CD14-positive monocyte (primary cell): ENCODE data around the gene GRID1. TPM values are rescaled to one million over a fixed set of nuclear protein-coding genes. Genes with fewer than 3 reads are reported as not detected.

Experiments used
- DNase-seq, 3 donors: peaks; one replicate each; pipeline ENCODE4 v3.0.0-alpha.2; 2011 to 2022
- H2AFZ ChIP-seq: 2 replicates; pipeline ENCODE4 v1.6.0; 2012; ENCODE audit warnings: mild to moderate bottlenecking, low read depth, low read length, inconsistent platforms; ENCODE audit not compliant: insufficient read depth, poor library complexity, severe bottlenecking
- H3K27ac ChIP-seq, 2 donors: 1 replicate in 1 of 2; 2 replicates in 1 of 2; pipeline ENCODE4 v1.5.1; 2012 to 2013; ENCODE audit warnings: low read length in 2 of 2, control low read depth in 1 of 2, inconsistent platforms in 1 of 2, low read depth in 1 of 2, mild to moderate bottlenecking in 1 of 2
- H3K27me3 ChIP-seq, 2 donors: one replicate each; pipeline versions ENCODE4 v1.6.0 to v1.6.1; 2011 to 2013; ENCODE audit warnings: low read length in 2 of 2; ENCODE audit not compliant: control insufficient read depth in 2 of 2, insufficient read depth in 2 of 2
- H3K36me3 ChIP-seq, 2 donors: replicated peaks in 1 of 2; 1 replicate in 1 of 2; 2 replicates in 1 of 2; pipeline versions ENCODE4 v1.5.1 to v1.6.1; 2012 to 2013; ENCODE audit warnings: low read length in 2 of 2, control low read depth in 1 of 2, inconsistent platforms in 1 of 2, mild to moderate bottlenecking in 1 of 2; ENCODE audit not compliant: insufficient read depth in 2 of 2, control insufficient read depth in 1 of 2
- H3K4me1 ChIP-seq, 2 donors: 1 replicate in 1 of 2; 2 replicates in 1 of 2; pipeline versions ENCODE4 v1.5.1 to v1.6.1; 2012 to 2013; ENCODE audit warnings: low read length in 2 of 2, control low read depth in 1 of 2, inconsistent platforms in 1 of 2, mild to moderate bottlenecking in 1 of 2, moderate library complexity in 1 of 2; ENCODE audit not compliant: insufficient read depth in 2 of 2, control insufficient read depth in 1 of 2
- H3K4me2 ChIP-seq: replicated peaks from 2 replicates; pipeline ENCODE3; 2012; ENCODE audit warnings: low read length, moderate library complexity, mild to moderate bottlenecking; ENCODE audit not compliant: poor library complexity, severe bottlenecking; ENCODE audit errors: extremely low read depth
- H3K4me3 ChIP-seq, 3 experiments: fragments of 200-600 bp in 1 of 3; sonication (generic) in 1 of 3; replicated peaks in 1 of 3; 1 replicate in 2 of 3; 2 replicates in 1 of 3; pipeline ENCODE4 v1.5.1; 2011 to 2013; ENCODE audit warnings: low read length in 3 of 3, mild to moderate bottlenecking in 3 of 3, control low read depth in 2 of 3, low read depth in 2 of 3, inconsistent platforms in 1 of 3, moderate library complexity in 1 of 3
- H3K79me2 ChIP-seq: 2 replicates; pipeline ENCODE4 v1.6.0; 2012; ENCODE audit warnings: mild to moderate bottlenecking, control low read depth, inconsistent platforms, low read length, moderate library complexity; ENCODE audit not compliant: insufficient read depth
- H3K9ac ChIP-seq: 2 replicates; pipeline ENCODE4 v1.6.0; 2017; ENCODE audit warnings: low read length, mild to moderate bottlenecking; ENCODE audit not compliant: insufficient read depth, poor library complexity, severe bottlenecking
- H3K9me3 ChIP-seq, 2 donors: replicated peaks in 1 of 2; 1 replicate in 1 of 2; 2 replicates in 1 of 2; pipeline versions ENCODE4 v1.5.1 to v1.6.1; 2012 to 2013; ENCODE audit warnings: low read length in 2 of 2, control low read depth in 1 of 2; ENCODE audit not compliant: control insufficient read depth in 1 of 2, insufficient read depth in 1 of 2
- H4K20me1 ChIP-seq: 2 replicates; pipeline ENCODE4 v1.6.0; 2012; ENCODE audit warnings: mild to moderate bottlenecking, low read length, control low read depth, moderate library complexity; ENCODE audit not compliant: insufficient read depth
- H3K27ac Mint-ChIP-seq, 7 donors: one replicate each; pipeline ENCODE4 v1.8.0; 2020; ENCODE audit warnings: mild to moderate bottlenecking in 7 of 7, mixed read lengths in 7 of 7, moderate library complexity in 6 of 7, inconsistent platforms in 2 of 7
- H3K27me3 Mint-ChIP-seq, 3 donors: one replicate each; pipeline ENCODE4 v1.8.0; 2021 to 2022; ENCODE audit warnings: low read depth in 3 of 3, mild to moderate bottlenecking in 3 of 3, mixed read lengths in 3 of 3, moderate library complexity in 3 of 3, inconsistent platforms in 1 of 3
- H3K36me3 Mint-ChIP-seq, 2 donors: one replicate each; pipeline ENCODE4 v1.8.0; 2020; ENCODE audit warnings: mixed read lengths in 2 of 2, inconsistent platforms in 1 of 2, mild to moderate bottlenecking in 1 of 2
- H3K4me1 Mint-ChIP-seq: one replicate; pipeline ENCODE4 v1.8.0; 2020; ENCODE audit warnings: mild to moderate bottlenecking, mixed read lengths
- H3K4me3 Mint-ChIP-seq, 2 donors: one replicate each; pipeline ENCODE4 v1.8.0; 2020; ENCODE audit warnings: mild to moderate bottlenecking in 2 of 2, mixed read lengths in 2 of 2, moderate library complexity in 1 of 2
- H3K9me3 Mint-ChIP-seq, 7 donors: one replicate each; pipeline ENCODE4 v1.8.0; 2020 to 2022; ENCODE audit warnings: mixed read lengths in 7 of 7, mild to moderate bottlenecking in 6 of 7, moderate library complexity in 6 of 7, inconsistent platforms in 2 of 7
- WGBS: methylation state at CpG from one replicate; pipeline ENCODE4 v1.1.5; 2013; ENCODE audit warnings: missing lambda C conversion rate; ENCODE audit not compliant: insufficient coverage; 5-methylcytosine and 5-hydroxymethylcytosine counted together
- intact Hi-C, 2 donors: fragments of 100-400 bp; cut with micrococcal nuclease; formaldehyde crosslinking; loops; one replicate each; pipeline versions ENCODE4 v1.15.0 to v1.15.1; 2023
- polyA plus RNA-seq, 3 donors: library from polyadenylated mRNA; depleted of rRNA in 1 of 3; unstranded in 2 of 3; stranded (reverse) in 1 of 3; fragments of 300-500 nt in 2 of 3; fragments of >200 nt in 1 of 3; fragmentation: Illumina TruSeq in 2 of 3; gene quantifications; 1 replicate in 2 of 3; 2 replicates in 1 of 3; pipeline ENCODE4 v1.2.3, GENCODE V29; 2012 to 2021
- TF ChIP-seq, protein P1 (sequence below): fragments of 200-600 bp; IDR thresholded peaks from one replicate; pipeline ENCODE4 v1.8.0; 2022; ENCODE audit warnings: antibody characterized with exemption, mild to moderate bottlenecking

The GRID1 gene
- polyA plus RNA-seq, 3 donors = not detected

DNA sequence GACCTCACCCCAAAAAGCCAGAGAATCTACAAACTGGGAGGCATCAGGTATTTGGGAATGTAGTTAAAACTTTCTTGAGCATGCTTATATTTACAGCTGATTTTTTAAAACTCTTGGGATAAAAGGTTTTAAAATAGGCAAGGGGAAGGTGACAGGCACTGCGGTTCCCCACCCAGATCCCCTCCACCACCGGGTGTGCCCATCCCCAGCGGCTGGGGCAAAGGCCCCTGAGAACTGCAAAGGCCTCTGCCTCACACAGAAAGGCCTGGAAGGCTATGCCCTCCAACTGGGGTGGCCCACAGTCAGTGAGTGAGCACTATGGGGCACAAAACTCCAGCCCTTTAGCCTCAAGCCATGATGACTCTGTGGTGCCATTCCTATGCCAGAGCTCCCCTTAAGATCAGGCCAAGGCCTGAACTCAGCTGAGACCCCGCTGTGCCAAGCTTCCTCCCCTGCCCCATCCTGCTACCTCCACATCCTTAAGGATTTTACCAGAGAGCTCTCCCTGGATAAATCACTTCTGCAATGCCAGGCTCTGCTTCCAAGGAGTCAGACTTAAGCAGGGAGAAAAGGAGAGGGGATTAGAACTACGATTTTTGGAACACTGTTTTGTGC, 299.1 kb downstream of the GRID1 start:
- Mint-ChIP-seq H3K36me3 (no peaks in the 10 kb centered on the region), H3K27ac (no peak overlapping the region), H3K9me3 (no peaks in the 10 kb centered on the region), H3K27me3 (peaks cover 4 to 10% (median 5%) of the 10 kb centered on the region in 3 donors), H3K4me1 (no peaks in the 10 kb centered on the region), H3K4me3 (no peak overlapping the region)
- H2AFZ ChIP-seq = no peak overlapping the region
- H3K4me1 ChIP-seq = no peaks in the 10 kb centered on the region
- H3K9ac ChIP-seq = no peak overlapping the region
- DNase-seq = no peak
- WGBS = 93% methylated on average over 3 of the region's 5 CpGs
- TF ChIP-seq, protein P1, sequence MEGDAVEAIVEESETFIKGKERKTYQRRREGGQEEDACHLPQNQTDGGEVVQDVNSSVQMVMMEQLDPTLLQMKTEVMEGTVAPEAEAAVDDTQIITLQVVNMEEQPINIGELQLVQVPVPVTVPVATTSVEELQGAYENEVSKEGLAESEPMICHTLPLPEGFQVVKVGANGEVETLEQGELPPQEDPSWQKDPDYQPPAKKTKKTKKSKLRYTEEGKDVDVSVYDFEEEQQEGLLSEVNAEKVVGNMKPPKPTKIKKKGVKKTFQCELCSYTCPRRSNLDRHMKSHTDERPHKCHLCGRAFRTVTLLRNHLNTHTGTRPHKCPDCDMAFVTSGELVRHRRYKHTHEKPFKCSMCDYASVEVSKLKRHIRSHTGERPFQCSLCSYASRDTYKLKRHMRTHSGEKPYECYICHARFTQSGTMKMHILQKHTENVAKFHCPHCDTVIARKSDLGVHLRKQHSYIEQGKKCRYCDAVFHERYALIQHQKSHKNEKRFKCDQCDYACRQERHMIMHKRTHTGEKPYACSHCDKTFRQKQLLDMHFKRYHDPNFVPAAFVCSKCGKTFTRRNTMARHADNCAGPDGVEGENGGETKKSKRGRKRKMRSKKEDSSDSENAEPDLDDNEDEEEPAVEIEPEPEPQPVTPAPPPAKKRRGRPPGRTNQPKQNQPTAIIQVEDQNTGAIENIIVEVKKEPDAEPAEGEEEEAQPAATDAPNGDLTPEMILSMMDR = no peak
- H3K4me3 ChIP-seq = no peak overlapping the region
- no peaks in the 10 kb centered on the region for H3K27me3 ChIP-seq
- H3K36me3 ChIP-seq = no peaks in the 10 kb centered on the region
- no peaks in the 10 kb centered on the region for H4K20me1 ChIP-seq
- no peak overlapping the region for H3K27ac ChIP-seq
- intact Hi-C loops = no loop called here
- no peaks in the 10 kb centered on the region for H3K9me3 ChIP-seq
- H3K4me2 ChIP-seq = no peak overlapping the region
- no peaks in the 10 kb centered on the region for H3K79me2 ChIP-seq

DNA sequence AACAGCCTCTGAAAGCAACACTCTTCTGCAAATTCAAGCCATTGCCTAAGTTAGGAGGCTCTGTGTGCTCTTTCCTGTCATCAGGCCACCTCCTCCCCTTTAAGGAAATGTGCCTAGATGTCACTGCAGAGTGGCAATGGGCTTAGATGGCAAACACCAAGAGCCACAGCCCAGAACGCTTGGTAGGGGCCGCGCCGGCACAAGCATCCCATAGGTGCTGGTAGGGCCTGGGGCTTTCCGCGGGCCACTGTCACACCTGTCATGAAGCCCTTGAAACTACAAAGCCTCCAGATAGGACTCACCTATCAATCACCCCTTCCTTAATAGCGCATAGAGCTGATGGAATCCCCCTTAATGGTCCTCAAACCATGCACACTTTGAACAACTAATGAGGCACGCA, 299.9 kb downstream of the GRID1 start:
- no peaks in the 10 kb centered on the region for H3K36me3 Mint-ChIP-seq
- no peaks in the 10 kb centered on the region for H3K79me2 ChIP-seq
- no peak for DNase-seq
- intact Hi-C loops = no loop called here
- H3K4me3 Mint-ChIP-seq = no peak overlapping the region
- no peak overlapping the region for H2AFZ ChIP-seq
- H3K9me3 ChIP-seq = no peaks in the 10 kb centered on the region
- H3K27ac ChIP-seq = no peak overlapping the region
- H3K4me1 ChIP-seq = no peaks in the 10 kb centered on the region
- H3K9me3 Mint-ChIP-seq = no peaks in the 10 kb centered on the region
- TF ChIP-seq, protein P1 = no peak
- 98% methylated on average over 8 of the region's 8 CpGs for WGBS
- no peaks in the 10 kb centered on the region for H3K27me3 ChIP-seq
- H3K27ac Mint-ChIP-seq = no peak overlapping the region
- H4K20me1 ChIP-seq = no peaks in the 10 kb centered on the region
- H3K4me3 ChIP-seq = no peak overlapping the region
- H3K9ac ChIP-seq = no peak overlapping the region
- no peaks in the 10 kb centered on the region for H3K36me3 ChIP-seq
- H3K4me1 Mint-ChIP-seq = no peaks in the 10 kb centered on the region
- peaks cover 4 to 13% (median 5%) of the 10 kb centered on the region in 3 donors for H3K27me3 Mint-ChIP-seq
- no peak overlapping the region for H3K4me2 ChIP-seq
